IMR-90 (cell line): ENCODE results near the gene CEP170. TPM values are rescaled to one million over a fixed set of nuclear protein-coding genes. Genes with fewer than 3 reads are reported as not detected.
"Not testable (repeated sequence)": the region's sequence is repeated elsewhere in the genome, so short reads cannot be mapped to it uniquely, and the experiment has no call there.

Source experiments
- ATAC-seq: fragments of 200-7000 bp; cut with Tn5 transposase; 2 replicates; pipeline ENCODE4 v1.9.1; 2020; ENCODE audit warnings: low read depth, mild to moderate bottlenecking, moderate library complexity
- BruUV-seq: library from RNA; stranded (reverse); fragments of 400-500 nt; replicated peaks from 2 replicates; lab custom pipeline; 2021; lab: Mats Ljungman, UMichigan
- CTCF ChIA-PET: fragments of 300-600 bp; formaldehyde crosslinking; extraction: SDS; loops from one replicate; lab custom pipeline; 2021; ENCODE audit warnings: antibody characterized with exemption; lab: Yijun Ruan, JAX
- POLR2A ChIA-PET: fragments of 300-600 bp; sonication (Branson Sonifier 250); formaldehyde crosslinking; loops from one replicate; lab custom pipeline; 2022; ENCODE audit warnings: antibody characterized with exemption; ENCODE audit not compliant: unreplicated experiment; lab: Charles Lee
- DNase-seq: peaks from one replicate; pipeline ENCODE4 v3.0.0; 2013
- H2AFZ ChIP-seq: replicated peaks from 2 replicates; pipeline ENCODE3; 2013; ENCODE audit warnings: low read length, mild to moderate bottlenecking; ENCODE audit not compliant: poor library complexity
- H2AK5ac ChIP-seq: 2 replicates; pipeline ENCODE4 v1.6.1; 2013; ENCODE audit warnings: low read depth, low read length, inconsistent platforms
- H2AK9ac ChIP-seq: replicated peaks from 2 replicates; pipeline ENCODE3; 2013; ENCODE audit warnings: mild to moderate bottlenecking, low read depth, low read length, moderate library complexity; ENCODE audit not compliant: poor library complexity
- H2BK120ac ChIP-seq: 2 replicates; pipeline ENCODE4 v1.6.1; 2013; ENCODE audit warnings: low read depth, low read length, inconsistent platforms
- H2BK15ac ChIP-seq: 3 replicates; pipeline ENCODE4 v1.6.1; 2013; ENCODE audit warnings: low read depth, low read length, inconsistent platforms
- H2BK20ac ChIP-seq: 2 replicates; pipeline ENCODE4 v1.6.1; 2013; ENCODE audit warnings: low read depth, mild to moderate bottlenecking, inconsistent platforms, low read length, moderate library complexity
- H2BK5ac ChIP-seq: 2 replicates; pipeline ENCODE4 v1.6.1; 2013; ENCODE audit warnings: mild to moderate bottlenecking, low read depth, low read length, inconsistent platforms; ENCODE audit not compliant: poor library complexity, severe bottlenecking
- H3K14ac ChIP-seq: replicated peaks from 2 replicates; pipeline ENCODE4 v1.6.1; 2013; ENCODE audit warnings: low read depth, low read length, inconsistent platforms
- H3K18ac ChIP-seq: 2 replicates; pipeline ENCODE4 v1.6.1; 2013; ENCODE audit warnings: low read depth, low read length, control low read depth
- H3K23ac ChIP-seq: 2 replicates; pipeline ENCODE4 v1.6.1; 2013; ENCODE audit warnings: low read depth, low read length, inconsistent platforms
- H3K27ac ChIP-seq: 2 replicates; pipeline ENCODE4 v1.5.1; 2013; ENCODE audit warnings: mild to moderate bottlenecking, control low read depth, low read length; ENCODE audit not compliant: insufficient read depth
- H3K27me3 ChIP-seq: 2 replicates; pipeline ENCODE4 v1.6.1; 2013; ENCODE audit warnings: low read length; ENCODE audit not compliant: control insufficient read depth, insufficient read depth
- H3K36me3 ChIP-seq: 2 replicates; pipeline ENCODE4 v1.6.1; 2013; ENCODE audit warnings: low read length, mixed read lengths; ENCODE audit not compliant: control insufficient read depth, insufficient read depth
- H3K4ac ChIP-seq: 2 replicates; pipeline ENCODE4 v1.6.1; 2013; ENCODE audit warnings: low read depth, low read length, inconsistent platforms
- H3K4me1 ChIP-seq: 2 replicates; pipeline ENCODE4 v1.6.1; 2013; ENCODE audit warnings: low read length, mixed read lengths; ENCODE audit not compliant: control insufficient read depth, insufficient read depth
- H3K4me2 ChIP-seq: 2 replicates; pipeline ENCODE4 v1.6.1; 2013; ENCODE audit warnings: low read depth, mild to moderate bottlenecking, control low read depth, low read length, moderate library complexity
- H3K4me3 ChIP-seq: 2 replicates; pipeline ENCODE4 v1.5.1; 2013; ENCODE audit warnings: low read depth, mild to moderate bottlenecking, control low read depth, low read length, moderate library complexity; ENCODE audit not compliant: insufficient read depth
- H3K56ac ChIP-seq: 2 replicates; pipeline ENCODE4 v1.6.1; 2013; ENCODE audit warnings: low read length, inconsistent platforms; ENCODE audit not compliant: insufficient read depth; ENCODE audit errors: extremely low read depth
- H3K79me1 ChIP-seq, 2 experiments: 2 replicates each; pipeline ENCODE4 v1.6.1; 2013; ENCODE audit warnings: low read length in 2 of 2, inconsistent platforms in 1 of 2, low read depth in 1 of 2
- H3K9ac ChIP-seq: 2 replicates; pipeline ENCODE4 v1.6.1; 2013; ENCODE audit warnings: low read depth, low read length, control low read depth
- H3K9me1 ChIP-seq: 2 replicates; pipeline ENCODE4 v1.6.1; 2013; ENCODE audit warnings: low read length, inconsistent platforms; ENCODE audit not compliant: insufficient read depth
- H3K9me3 ChIP-seq: 2 replicates; pipeline ENCODE4 v1.6.1; 2013; ENCODE audit warnings: low read length; ENCODE audit not compliant: control insufficient read depth, insufficient read depth
- H4K20me1 ChIP-seq: 2 replicates; pipeline ENCODE4 v1.6.1; 2013; ENCODE audit warnings: low read length, inconsistent platforms; ENCODE audit not compliant: insufficient read depth
- H4K5ac ChIP-seq: 2 replicates; pipeline ENCODE4 v1.6.1; 2013; ENCODE audit warnings: mild to moderate bottlenecking, low read depth, low read length, control low read depth
- H4K8ac ChIP-seq, 2 experiments: 2 replicates each; pipeline ENCODE4 v1.6.1; 2013; ENCODE audit warnings: low read depth in 2 of 2, low read length in 2 of 2, control low read depth in 1 of 2, inconsistent platforms in 1 of 2
- H4K91ac ChIP-seq: 2 replicates; pipeline ENCODE4 v1.6.1; 2013; ENCODE audit warnings: low read depth, low read length, inconsistent platforms; ENCODE audit not compliant: insufficient read depth
- WGBS, 2 experiments: methylation state at CpG; one replicate each; pipeline versions ENCODE4 v1.1.5 to v1.1.7; 2013; ENCODE audit warnings: missing lambda C conversion rate in 2 of 2; ENCODE audit not compliant: insufficient read length in 1 of 2; ENCODE audit errors: extremely low coverage in 2 of 2; 5-methylcytosine and 5-hydroxymethylcytosine counted together
- dilution Hi-C: fragments of 300-500 bp; cut with HindIII; formaldehyde crosslinking; loops from one replicate; pipeline ENCODE4 v1.14.3; 2018; ENCODE audit warnings: low sequenced_read_pairs; ENCODE audit not compliant: unreplicated experiment
- in situ Hi-C: fragments of 300-500 bp; cut with MboI; formaldehyde crosslinking; loops from 3 replicates; pipeline ENCODE4 v1.14.3; 2019; ENCODE audit warnings: low sequenced_read_pairs, inconsistent platforms, mixed read lengths
- intact Hi-C: fragments of 100-400 bp; cut with micrococcal nuclease; formaldehyde crosslinking; loops from 2 replicates; pipeline ENCODE4 v1.10.0; 2022
- polyA plus RNA-seq, 3 experiments: library from polyadenylated mRNA; depleted of rRNA; stranded (reverse); fragments of >200 nt; gene quantifications; 2 replicates each; pipeline ENCODE4 v1.2.3, GENCODE V29; 2012; ENCODE audit warnings: low replicate concordance in 1 of 3
- total RNA-seq: library from RNA; depleted of rRNA; stranded (reverse); fragments of >200 nt; gene quantifications from 2 replicates; pipeline ENCODE4 v1.2.3, GENCODE V29; 2012

The CEP170 gene
- total and polyA plus RNA-seq, 2 of the 4 experiments (the other 2 are of a cell fraction), result 65.8 to 151 TPM

DNA sequence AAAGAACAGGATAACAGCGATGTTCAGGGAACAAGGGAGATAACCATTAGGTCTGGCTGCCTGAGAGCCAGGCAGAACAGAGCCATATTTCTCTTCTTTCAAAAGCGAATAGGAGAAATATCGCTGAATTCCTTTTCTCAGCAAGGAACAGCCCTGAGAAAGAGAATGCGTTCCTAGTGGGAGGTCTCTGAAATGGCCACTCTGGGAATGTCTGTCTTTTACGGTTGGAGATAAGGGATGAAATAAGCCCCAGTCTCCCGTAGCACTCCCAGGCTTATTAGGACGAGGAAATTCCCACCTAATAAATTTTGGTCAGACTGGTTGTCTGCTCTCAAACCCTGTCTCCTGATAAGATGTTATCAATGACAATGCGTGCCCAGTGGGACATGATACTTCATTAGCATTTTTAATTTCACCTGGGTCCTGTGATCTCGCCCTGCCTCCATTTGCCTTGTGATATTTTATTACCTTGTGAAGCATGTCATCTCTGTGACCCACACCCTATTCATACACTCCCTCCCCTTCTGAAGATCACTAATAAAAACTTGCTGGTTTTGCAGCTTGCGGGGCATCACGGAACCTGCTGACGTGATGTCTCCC, 39.7 kb downstream of the CEP170 start:
- H3K27me3 ChIP-seq, H3K4me1 ChIP-seq, DNase-seq, H3K4ac ChIP-seq, in situ Hi-C loops, H3K9me1 ChIP-seq, H3K9ac ChIP-seq, H4K5ac ChIP-seq, H2BK15ac ChIP-seq, H3K18ac ChIP-seq, H3K4me2 ChIP-seq, H2BK5ac ChIP-seq, H4K91ac ChIP-seq, H3K4me3 ChIP-seq, H3K23ac ChIP-seq, H2AFZ ChIP-seq, ATAC-seq, H4K20me1 ChIP-seq, H3K9me3 ChIP-seq, H2BK120ac ChIP-seq, H3K36me3 ChIP-seq, dilution Hi-C loops, H4K8ac ChIP-seq, H3K56ac ChIP-seq, BruUV-seq, H2AK5ac ChIP-seq, H3K27ac ChIP-seq, H2BK20ac ChIP-seq, POLR2A ChIA-PET, H2AK9ac ChIP-seq, H3K14ac ChIP-seq: not testable (repeated sequence)
- CTCF ChIA-PET, result interaction anchor here (0.6 kb wide), 1 partner anchor 1806 kb away, joined by 3 read pairs; no protein-coding TSS in a partner anchor
- peaks cover 3 to 17% of the 10 kb centered on the region in 2 experiments for H3K79me1 ChIP-seq
- 94% methylated on average over 2 of the region's 12 CpGs; no CpG with 5 or more reads in 1 of the 2 experiments for WGBS, 2 experiments
- intact Hi-C loops, result loop anchor here (5.0 kb wide), 1 partner anchor 37 kb away; no protein-coding TSS in a partner anchor
